Subcutaneous adipose tissue (tissue), 4 donors: ENCODE measurements around the gene ASIC5. TPM values are rescaled to one million over a fixed set of nuclear protein-coding genes. Genes with fewer than 3 reads are reported as not detected.

Experiments
- CTCF ChIP-seq: fragments of 450-650 bp; IDR thresholded peaks from one replicate; pipeline ENCODE4 v1.5.1; 2016; ENCODE audit warnings: low read depth, mild to moderate bottlenecking, control low read depth, antibody characterized with exemption, moderate library complexity
- total RNA-seq, 4 donors: library from RNA; depleted of rRNA; stranded (reverse); fragments of >200 nt; gene quantifications; one replicate each; pipeline ENCODE4 v1.1.0, GENCODE V29; 2016

Gene ASIC5
- total RNA-seq, 4 donors from 2014 or later: not detected

DNA sequence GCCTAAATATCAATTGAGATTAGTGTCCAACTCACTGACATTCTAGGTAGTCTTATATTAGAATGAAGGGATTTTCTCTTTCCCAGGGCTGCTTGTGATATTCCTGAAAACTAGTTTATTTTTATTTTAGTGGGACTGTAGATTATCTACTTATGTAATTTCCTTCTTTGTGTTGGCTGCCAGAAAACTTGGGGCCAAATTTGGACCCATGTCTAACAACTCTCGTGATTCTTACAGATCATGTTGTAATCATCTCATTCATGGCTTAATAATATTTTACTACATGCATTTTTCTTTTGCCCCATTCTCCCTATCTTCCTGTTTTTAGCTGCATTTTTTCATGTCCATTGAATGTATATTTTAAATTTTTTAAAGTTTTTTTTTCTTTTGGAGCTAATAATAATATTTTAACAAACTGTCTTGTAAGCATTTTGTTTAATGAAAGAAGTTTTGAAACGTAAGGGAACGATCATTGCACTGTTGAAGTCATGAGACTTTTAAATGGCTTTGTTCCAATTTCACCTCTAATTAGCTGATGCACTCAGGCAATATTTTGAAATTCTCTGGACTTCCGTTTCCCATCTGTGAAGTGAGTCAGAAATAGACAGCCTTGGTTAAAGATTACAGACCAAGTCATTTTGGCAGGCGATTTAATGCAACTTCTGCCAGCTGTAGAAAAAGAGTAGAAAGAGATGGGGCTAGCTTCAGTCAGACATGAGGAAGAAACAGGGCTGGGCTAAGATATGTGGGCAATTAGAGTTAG lies 23.1 kb upstream of the ASIC5 start:
- TF ChIP-seq CTCF: no peak

DNA sequence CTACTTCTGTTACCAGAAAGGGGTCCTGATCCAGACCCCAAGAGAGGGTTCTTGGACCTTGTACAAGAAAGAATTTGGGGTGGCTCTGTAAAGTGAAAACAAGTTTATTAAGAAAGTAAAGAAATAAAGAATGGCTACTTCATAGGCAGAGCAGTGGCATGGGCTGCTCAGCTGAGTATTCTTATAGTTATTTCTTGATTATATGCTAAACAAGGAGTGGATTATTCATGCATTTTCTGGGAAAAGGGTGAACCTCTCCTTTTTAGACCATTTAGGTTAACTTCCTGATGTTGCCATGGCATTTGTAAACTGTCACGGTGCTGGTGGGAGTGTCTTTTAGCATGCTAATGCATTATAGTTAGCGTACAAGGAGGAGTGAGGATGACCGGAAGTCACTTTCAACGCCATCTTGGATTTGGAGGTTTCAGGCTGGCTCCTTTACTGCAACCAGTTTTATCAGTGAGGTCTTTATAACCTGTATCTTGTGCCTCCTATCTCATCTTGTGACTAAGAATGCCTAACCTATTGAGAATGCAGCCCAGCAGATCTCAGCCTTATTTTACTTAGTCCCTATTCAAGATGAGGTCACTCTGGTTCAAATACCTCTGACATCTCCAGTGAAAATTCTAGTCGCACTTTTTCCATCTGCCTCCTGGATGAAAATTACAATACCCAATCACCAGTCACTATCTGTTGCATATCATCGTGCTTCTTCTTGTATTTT lies 21.9 kb upstream of the ASIC5 start:
- TF ChIP-seq CTCF: no peak

DNA sequence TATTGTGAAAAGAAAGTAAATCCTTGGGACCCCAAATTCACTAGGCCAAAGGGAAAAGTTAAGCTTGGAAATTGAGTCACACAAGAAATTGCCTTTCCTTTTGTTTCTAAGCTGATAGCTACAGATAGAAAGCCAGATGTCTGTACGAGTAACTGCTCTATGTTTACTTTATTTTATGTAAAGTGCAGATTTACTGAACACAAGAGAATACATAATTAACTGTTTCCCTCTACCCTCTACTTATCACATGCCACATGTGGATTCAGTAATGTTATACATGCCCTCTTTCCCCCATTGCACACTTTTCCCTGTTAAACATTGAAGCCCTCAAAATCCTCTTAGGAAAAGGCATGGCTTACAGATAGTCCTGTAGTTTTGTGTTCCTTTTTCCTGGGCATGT lies 21.0 kb upstream of the ASIC5 start:
- no peak for TF ChIP-seq CTCF

- TF ChIP-seq CTCF: no peak
Measured at GRCh38 chr4:155885666-155886065, 19.6 kb upstream of the ASIC5 start.

GRCh38 chr4:155883895-155884294 lies 17.8 kb upstream of the ASIC5 start:
- TF ChIP-seq CTCF: no peak

- no peak for TF ChIP-seq CTCF
Measured at GRCh38 chr4:155881555-155881954, 15.5 kb upstream of the ASIC5 start.

- TF ChIP-seq CTCF: no peak
Measured at GRCh38 chr4:155879767-155880166, 13.7 kb upstream of the ASIC5 start.
